NCI-H345 treated with DMSO at 0.1 percent for 48 hours (cell line): ENCODE measurements around the gene SLBP.
"Not testable (repeated sequence)": the region's sequence is repeated elsewhere in the genome, so short reads cannot be mapped to it uniquely, and the experiment has no call there.

ENCODE experiments used
- DNase-seq: peaks from one replicate; lab custom pipeline; 2025; ENCODE audit not compliant: unreplicated experiment; lab: John Stamatoyannopoulos, UW

Gene SLBP

GRCh38 chr4:1713003-1713851, 1.1 kb upstream of the SLBP start:
- DNase-seq = no peak

- DNase-seq = no peak
Observed at GRCh38 chr4:1711571-1712215, 426 bp downstream of the SLBP start.

GRCh38 chr4:1711055-1711570, 1.0 kb downstream of the SLBP start:
- DNase-seq = no peak

DNA sequence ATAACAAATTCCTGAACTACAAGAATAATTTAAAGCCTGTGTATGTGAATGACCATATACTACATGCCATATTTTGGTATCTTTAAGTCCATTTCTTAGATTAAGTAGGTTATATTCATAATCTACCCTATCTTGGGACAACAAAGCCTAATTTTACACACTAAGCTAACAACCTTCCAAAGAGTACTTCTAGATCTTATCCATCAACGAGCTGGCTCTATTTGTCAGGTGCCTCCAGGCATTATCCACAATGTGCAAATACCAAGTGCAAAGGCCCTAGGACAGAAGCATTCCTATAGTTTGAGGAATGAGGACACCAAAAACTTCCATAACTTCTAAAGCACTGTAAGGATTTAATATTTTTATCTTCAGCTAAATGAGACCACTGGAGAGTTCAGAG, 3.5 kb downstream of the SLBP start:
- no peak for DNase-seq

- no peak for DNase-seq
Observed at GRCh38 chr4:1706358-1706757, 5.8 kb downstream of the SLBP start.

- DNase-seq = no peak
Observed at GRCh38 chr4:1705732-1706131, 6.4 kb downstream of the SLBP start.

DNA sequence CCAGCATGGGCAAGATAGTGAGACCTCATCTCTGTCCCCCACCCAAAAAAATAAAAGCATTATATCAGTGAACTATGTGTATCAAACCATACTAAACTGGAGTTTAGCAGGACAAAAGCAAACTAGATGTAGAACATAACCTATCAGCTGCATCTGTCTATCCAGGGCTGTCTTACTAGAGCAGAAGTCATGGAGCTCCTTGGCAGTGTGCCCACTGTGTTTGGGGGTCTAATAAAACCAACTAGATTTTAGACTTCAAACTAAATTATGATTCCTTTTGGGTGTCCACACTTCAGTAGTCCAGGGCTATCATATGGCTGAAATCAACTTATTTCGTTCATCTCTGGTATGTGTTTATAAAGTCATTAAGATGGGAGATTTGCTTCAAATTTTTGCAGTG, 8.3 kb downstream of the SLBP start:
- no peak for DNase-seq

DNA sequence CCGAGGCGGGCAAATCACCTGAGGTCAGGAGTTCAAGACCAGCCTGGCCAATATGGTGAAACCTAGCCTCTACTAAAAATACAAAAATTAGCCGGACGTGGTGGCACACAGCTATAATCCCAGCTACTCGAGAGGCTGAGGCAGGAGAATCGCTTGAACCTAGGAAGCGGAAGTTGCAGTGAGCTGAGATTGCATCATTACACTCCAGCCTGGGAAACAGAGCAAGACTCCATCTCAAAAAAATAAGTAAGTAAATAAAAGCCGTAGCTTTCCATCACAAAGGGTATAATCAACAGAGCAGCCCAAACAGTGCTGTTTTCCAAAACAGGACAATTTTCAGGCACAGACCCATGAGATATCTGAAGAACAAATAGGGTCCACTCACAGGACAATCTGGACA, 10.4 kb downstream of the SLBP start:
- not testable (repeated sequence) for DNase-seq

DNA sequence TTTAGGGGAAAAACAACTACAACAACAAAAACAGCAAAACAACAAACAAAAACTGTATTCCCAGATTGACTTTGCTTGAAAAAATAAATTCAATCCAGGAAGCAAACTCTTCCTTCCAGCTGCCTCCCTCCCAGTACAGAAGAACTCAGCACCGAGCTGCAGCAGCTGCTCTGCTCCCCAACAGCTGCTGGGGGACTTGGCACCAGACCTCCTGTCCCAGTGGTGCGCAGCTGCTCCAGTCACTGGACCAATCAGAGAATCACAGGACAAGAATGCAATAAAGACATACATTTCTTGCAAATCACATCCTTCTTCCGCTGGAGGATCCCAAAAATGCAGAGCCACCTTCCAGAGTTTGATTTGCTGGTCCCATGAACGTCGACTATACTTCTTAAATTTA, 16.2 kb downstream of the SLBP start:
- no peak for DNase-seq

- DNase-seq = peak; percentile 42
Observed at GRCh38 chr4:1693131-1693896, 18.8 kb downstream of the SLBP start.

- DNase-seq = no peak
Observed at GRCh38 chr4:1691737-1692373, 20.3 kb downstream of the SLBP start.

- no peak for DNase-seq
Observed at GRCh38 chr4:1690698-1691097, 21.4 kb downstream of the SLBP start.

GRCh38 chr4:1686440-1687036, 25.6 kb downstream of the SLBP start:
- DNase-seq = no peak

DNA sequence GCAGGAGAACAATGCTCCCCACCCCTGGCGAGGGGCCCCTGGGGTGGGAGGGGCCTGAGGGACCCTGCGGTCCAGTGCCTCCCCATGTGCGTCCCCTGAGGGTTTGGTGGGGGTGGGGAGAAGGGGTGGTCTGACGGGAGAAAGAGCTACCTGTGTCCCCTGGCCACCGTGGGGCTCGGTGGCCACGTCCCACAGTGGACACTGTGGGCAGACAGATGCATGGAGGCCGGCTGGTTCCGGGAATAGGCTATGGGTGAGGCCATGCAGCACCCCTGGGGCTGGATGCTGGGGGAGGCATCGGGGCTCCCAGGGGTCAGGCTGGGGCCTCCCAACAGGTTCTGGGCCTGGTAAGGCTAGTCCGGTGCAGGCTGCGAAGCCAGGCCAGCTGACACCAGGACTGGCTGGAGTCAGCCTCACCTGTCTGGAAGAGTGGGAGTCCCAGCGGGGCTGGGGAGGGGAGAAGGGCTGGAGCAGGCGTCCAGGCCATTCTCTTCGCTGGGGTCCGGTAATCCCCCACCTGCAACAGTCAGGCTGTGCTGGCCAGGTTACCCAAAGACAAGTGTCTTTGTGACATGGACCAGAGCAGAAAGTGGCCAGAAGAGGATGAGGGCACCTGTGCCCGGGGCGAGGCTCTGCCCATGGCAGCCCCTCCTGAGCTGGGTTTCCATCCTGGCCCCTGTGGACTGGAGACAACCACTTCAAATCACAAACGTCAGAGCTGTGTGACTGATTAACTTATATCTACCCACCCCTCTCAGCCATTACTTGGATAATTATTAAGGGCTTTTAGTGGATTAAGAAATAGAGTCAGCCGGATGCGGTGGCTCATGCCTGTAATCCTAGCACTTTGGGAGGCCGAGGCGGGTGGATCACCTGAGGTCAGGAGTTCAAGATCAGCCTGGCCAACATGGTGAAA, 26.6 kb downstream of the SLBP start:
- no peak for DNase-seq

GRCh38 chr4:1684506-1685234, 27.4 kb downstream of the SLBP start:
- DNase-seq = no peak

GRCh38 chr4:1683736-1684505, 28.2 kb downstream of the SLBP start, which contains the start of gene FAM53A:
Gene FAM53A (minus strand): TSS chr4:1684313. CDS start chr4:1668741, 15,572 bp downstream.
- peak; percentile 30 for DNase-seq

- DNase-seq = no peak
Observed at GRCh38 chr4:1683261-1683735, 28.8 kb downstream of the SLBP start.

GRCh38 chr4:1682860-1683259, 29.3 kb downstream of the SLBP start:
- DNase-seq = no peak
